ENCODE data around the gene PANX2.

GRCh38 chr22:50176850-50177536, 6.5 kb downstream of the PANX2 start:
- TF ChIP-seq, protein P1, sequence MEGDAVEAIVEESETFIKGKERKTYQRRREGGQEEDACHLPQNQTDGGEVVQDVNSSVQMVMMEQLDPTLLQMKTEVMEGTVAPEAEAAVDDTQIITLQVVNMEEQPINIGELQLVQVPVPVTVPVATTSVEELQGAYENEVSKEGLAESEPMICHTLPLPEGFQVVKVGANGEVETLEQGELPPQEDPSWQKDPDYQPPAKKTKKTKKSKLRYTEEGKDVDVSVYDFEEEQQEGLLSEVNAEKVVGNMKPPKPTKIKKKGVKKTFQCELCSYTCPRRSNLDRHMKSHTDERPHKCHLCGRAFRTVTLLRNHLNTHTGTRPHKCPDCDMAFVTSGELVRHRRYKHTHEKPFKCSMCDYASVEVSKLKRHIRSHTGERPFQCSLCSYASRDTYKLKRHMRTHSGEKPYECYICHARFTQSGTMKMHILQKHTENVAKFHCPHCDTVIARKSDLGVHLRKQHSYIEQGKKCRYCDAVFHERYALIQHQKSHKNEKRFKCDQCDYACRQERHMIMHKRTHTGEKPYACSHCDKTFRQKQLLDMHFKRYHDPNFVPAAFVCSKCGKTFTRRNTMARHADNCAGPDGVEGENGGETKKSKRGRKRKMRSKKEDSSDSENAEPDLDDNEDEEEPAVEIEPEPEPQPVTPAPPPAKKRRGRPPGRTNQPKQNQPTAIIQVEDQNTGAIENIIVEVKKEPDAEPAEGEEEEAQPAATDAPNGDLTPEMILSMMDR (IDR thresholded peaks at IDR 0.05; ENCODE audit: low read length), result no peak
- TF ChIP-seq EZH2 (optimal IDR thresholded peaks at IDR 0.05; ENCODE audit: low read depth, low read length), result no peak

Measured in MM.1S (cell line).